Stimulated activated CD4-positive, alpha-beta T cell treated with anti-CD3 and anti-CD28 coated beads, TNF-alpha, amount 100 ng/mL, for 48 hours (primary cell): ENCODE data around the gene OR7G3.

ENCODE experiments used
- DNase-seq, 3 donors: peaks; one replicate each; pipeline ENCODE4 v3.0.0-alpha.2; 2020; ENCODE audit warnings: low read depth in 3 of 3

OR7G3 gene

GRCh38 chr19:9107375-9107774, 19.4 kb downstream of the OR7G3 start, which contains the start of gene OR7G2:
Gene OR7G2, minus strand, starts transcription at chr19:9107475. Its CDS starts 4,232 bp downstream, at chr19:9103243.
- DNase-seq: no peak

GRCh38 chr19:9086761-9087160, 40.0 kb downstream of the OR7G3 start, which contains the start of gene OR1M1:
Gene OR1M1, plus strand, starts transcription at chr19:9087061. Its CDS starts 6,184 bp downstream, at chr19:9093245.
- no peak for DNase-seq

DNA sequence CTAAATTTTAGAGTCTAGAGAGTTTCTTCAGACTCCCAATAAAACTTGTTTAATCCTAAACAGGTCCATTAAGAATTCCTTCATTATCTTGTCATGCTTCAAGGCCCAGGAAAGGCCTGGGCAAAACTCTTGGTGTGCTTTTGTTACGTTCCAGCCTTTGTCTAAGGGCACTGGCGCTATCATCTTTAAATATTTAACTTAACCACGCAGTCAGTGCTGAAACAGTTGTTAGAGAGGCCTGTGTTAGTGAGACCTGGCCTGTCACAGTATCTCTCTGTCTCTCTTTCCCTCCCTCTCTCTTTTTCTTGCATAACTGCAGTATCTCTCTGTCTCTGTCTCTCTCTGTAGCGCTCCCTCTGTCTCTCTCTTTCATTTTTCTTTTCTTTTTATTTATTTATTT, 48.1 kb downstream of the OR7G3 start:
- DNase-seq: no peak

- no peak for DNase-seq
Measured at GRCh38 chr19:9076901-9077300, 49.8 kb downstream of the OR7G3 start.
